Measurements from ENCODE around the gene KCNMA1.

DNA sequence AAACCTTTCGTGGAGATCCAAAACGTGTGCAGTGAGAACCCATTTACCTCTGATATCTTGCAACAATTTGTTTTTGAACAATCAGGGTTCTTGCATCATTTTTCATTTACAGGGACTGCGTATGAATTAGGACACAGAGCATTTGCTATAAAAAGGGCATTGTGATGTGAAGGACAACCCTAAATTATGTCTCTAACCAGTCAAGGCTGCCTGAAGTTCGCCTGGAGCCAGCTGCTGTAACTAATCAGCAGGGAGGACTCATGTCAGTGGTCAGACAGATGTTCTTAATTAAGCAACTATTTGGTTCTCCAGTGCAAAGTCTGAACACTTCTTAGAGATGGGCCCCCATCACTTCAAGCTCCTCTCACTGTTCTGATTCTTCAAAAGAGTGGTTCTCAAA is 674.8 kb downstream of the KCNMA1 start:
- TF ChIP-seq CTCF (IDR thresholded peaks at IDR 0.05) (no peak), POLR2A (IDR thresholded peaks at IDR 0.05) (no peak)
